IMR-90 (cell line): ENCODE measurements around the gene EML1.

Source experiments
- CEBPB ChIP-seq: IDR thresholded peaks from 2 replicates; pipeline ENCODE4 v1.6.1; 2012; ENCODE audit warnings: low read depth, low read length, improper control_type of control experiment
- CTCF ChIP-seq: conservative IDR thresholded peaks from 2 replicates; pipeline ENCODE4 v1.5.1; 2012; ENCODE audit warnings: mild to moderate bottlenecking, low read depth, low read length, improper control_type of control experiment
- NFE2L2 ChIP-seq: fragments of 150-350 bp; IDR thresholded peaks from 2 replicates; pipeline ENCODE4 v1.6.1; 2016; ENCODE audit warnings: low read depth, mild to moderate bottlenecking, low read length

GRCh38 chr14:99806836-99807235 is 13.6 kb downstream of the EML1 start:
- TF ChIP-seq NFE2L2 (no peak), CTCF (no peak), CEBPB (no peak)
